Spinal cord (tissue), 10 donors: ENCODE measurements around the gene PLXNB3. TPM values are rescaled to one million over a fixed set of nuclear protein-coding genes. Genes with fewer than 3 reads are reported as not detected.

ENCODE experiments used
- DNase-seq, 6 donors: peaks; one replicate each; pipeline versions ENCODE4 v3.0.0 to v3.0.0-alpha.2; 2013 to 2015; ENCODE audit warnings: low spot score in 6 of 6, low read depth in 4 of 6
- H3K27ac ChIP-seq: one replicate; pipeline ENCODE4 v1.5.1; 2013; ENCODE audit warnings: low read depth, low read length, control low read depth
- H3K27me3 ChIP-seq: one replicate; pipeline ENCODE4 v1.6.1; 2013; ENCODE audit warnings: low read length; ENCODE audit not compliant: control insufficient read depth, insufficient read depth
- H3K36me3 ChIP-seq: one replicate; pipeline ENCODE4 v1.6.1; 2013; ENCODE audit warnings: low read length; ENCODE audit not compliant: control insufficient read depth, insufficient read depth
- H3K4me1 ChIP-seq: one replicate; pipeline ENCODE4 v1.6.1; 2013; ENCODE audit warnings: low read length; ENCODE audit not compliant: control insufficient read depth, insufficient read depth
- H3K4me3 ChIP-seq: one replicate; pipeline ENCODE4 v1.5.1; 2013; ENCODE audit warnings: low read depth, low read length, control low read depth
- H3K9me3 ChIP-seq: one replicate; pipeline ENCODE4 v1.6.1; 2013; ENCODE audit warnings: low read length; ENCODE audit not compliant: control insufficient read depth, insufficient read depth
- WGBS: methylation state at CpG from one replicate; pipeline ENCODE4 v1.1.5; 2013; ENCODE audit warnings: missing lambda C conversion rate; ENCODE audit not compliant: insufficient coverage; 5-methylcytosine and 5-hydroxymethylcytosine counted together
- polyA plus RNA-seq, 2 donors: library from polyadenylated mRNA; unstranded; fragments of 120-200 nt; gene quantifications; one replicate each; pipeline ENCODE4 v1.2.1, GENCODE V29; 2013; ENCODE audit not compliant: insufficient read length in 2 of 2
- total RNA-seq, 2 donors: library from RNA; depleted of rRNA in 1 of 2; stranded (reverse); fragments of 120-200 nt in 1 of 2; fragments of >200 nt in 1 of 2; gene quantifications; one replicate each; pipeline versions ENCODE4 v1.2.3 to v1.2.4, GENCODE V29; 2013 to 2014
- donor health status: healthy.

Gene PLXNB3
- total and polyA plus RNA-seq, 4 donors = 14.6 to 136 (median 76.7) TPM

DNA sequence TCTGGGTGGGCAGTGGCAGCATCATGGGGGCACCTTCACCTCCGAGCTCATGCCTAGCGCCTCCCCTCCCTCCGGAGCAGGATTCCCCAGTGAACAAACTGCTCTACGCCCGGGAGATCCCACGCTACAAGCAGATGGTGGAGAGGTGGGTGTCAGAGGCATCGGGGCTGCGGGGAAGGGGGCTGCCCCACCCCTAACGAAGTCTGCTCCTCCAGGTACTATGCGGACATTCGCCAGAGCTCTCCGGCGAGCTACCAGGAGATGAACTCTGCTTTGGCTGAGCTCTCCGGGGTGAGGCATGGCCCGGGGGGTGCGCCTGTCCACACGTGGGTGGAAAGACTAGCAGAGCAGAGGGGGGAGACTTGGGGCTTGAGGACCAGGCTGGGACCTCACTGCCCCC is 14.1 kb downstream of the PLXNB3 start:
- Histone ChIP-seq H3K4me3 (no peak overlapping the region), H3K27ac (no peak overlapping the region), H3K36me3 (peaks cover 67% of the 10 kb centered on the region), H3K27me3 (no peaks in the 10 kb centered on the region), H3K4me1 (peaks cover 34% of the 10 kb centered on the region), H3K9me3 (no peaks in the 10 kb centered on the region)
- WGBS = 80% methylated on average over 11 of the region's 17 CpGs
- DNase-seq = no peak

DNA sequence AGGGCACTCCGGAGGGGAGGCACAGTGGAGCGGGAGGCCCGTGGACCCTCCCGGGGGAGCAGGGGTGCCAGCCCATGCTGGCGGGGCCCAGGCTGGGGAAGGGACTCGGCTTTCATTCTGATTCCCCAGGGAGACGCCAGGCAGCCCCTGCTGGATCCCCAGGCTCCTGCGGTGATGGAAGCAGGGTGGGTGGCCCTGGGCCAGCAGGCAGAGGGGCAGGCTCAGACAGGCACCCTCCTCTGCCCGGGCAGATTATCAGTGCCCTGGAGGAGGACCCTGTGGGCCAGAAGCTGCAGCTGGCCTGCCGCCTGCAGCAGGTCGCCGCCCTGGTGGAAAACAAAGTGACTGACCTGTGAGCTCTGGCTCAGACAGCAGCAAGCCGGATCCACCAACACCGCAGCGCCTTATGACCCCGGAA is 14.6 kb downstream of the PLXNB3 start:
- WGBS = 84% methylated on average over 16 of the region's 16 CpGs
- H3K4me3 ChIP-seq = no peak overlapping the region
- H3K36me3 ChIP-seq = peaks cover 67% of the 10 kb centered on the region
- peaks cover 35% of the 10 kb centered on the region for H3K4me1 ChIP-seq
- DNase-seq = no peak
- no peak overlapping the region for H3K27ac ChIP-seq
- no peaks in the 10 kb centered on the region for H3K9me3 ChIP-seq
- no peaks in the 10 kb centered on the region for H3K27me3 ChIP-seq

DNA sequence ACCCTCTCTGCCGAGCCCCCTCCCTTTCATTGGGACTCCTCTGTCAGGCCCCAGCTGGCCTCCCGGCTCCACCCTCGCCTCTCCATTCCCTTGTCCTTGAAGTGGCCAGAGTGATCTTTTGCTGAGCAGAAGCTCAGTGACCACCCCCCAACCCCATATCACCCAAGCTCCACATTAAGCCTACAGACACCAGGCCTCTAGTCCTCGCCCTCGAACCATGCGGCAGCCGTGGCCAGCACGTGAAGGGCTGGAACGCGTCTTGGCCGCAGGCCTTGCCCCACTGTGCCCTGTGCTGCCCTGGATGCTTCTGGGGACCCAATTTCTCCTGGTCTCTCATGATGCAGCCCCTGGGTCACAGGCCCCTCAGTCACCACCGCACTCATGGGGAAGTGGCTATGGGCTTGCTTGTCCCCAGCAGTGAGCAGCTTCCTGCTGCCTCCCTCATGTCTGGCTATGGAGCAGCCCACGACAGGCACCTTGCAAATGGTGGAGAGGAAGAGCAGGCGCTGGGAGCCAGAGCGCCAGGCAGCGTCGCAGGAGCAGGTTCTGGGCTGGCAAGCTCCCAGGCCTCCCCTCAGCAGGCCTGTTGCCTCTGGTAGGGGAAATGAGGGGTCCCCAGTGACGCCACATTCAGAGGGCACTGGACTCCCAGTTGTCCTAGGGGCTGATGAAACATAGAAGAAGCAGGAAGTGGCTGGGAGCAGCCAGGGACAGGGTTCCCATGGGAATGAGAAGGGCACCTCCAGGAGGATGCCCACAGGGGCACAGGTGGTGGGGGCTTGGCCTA is 16.0 kb downstream of the PLXNB3 start:
- no peak for DNase-seq
- 80% methylated on average over 14 of the region's 18 CpGs for WGBS
- H3K27ac ChIP-seq = no peak overlapping the region
- no peak overlapping the region for H3K4me3 ChIP-seq
- no peaks in the 10 kb centered on the region for H3K27me3 ChIP-seq
- H3K4me1 ChIP-seq = peaks cover 35% of the 10 kb centered on the region
- no peaks in the 10 kb centered on the region for H3K9me3 ChIP-seq
- peaks cover 67% of the 10 kb centered on the region for H3K36me3 ChIP-seq

GRCh38 chrX:153780678-153781427 is 16.8 kb downstream of the PLXNB3 start, which contains the start of gene SRPK3:
SRPK3 (plus strand) TSS chrX:153781041; CDS start chrX:153781087, 46 bp downstream.
- Histone ChIP-seq H3K4me3 (no peak within 1 kb of the TSS), H3K4me1 (peaks cover 35% of the 10 kb centered on the region), H3K9me3 (no peaks in the 10 kb centered on the region), H3K36me3 (peaks cover 67% of the 10 kb centered on the region), H3K27me3 (no peaks in the 10 kb centered on the region), H3K27ac (no peak within 1 kb of the TSS)
- WGBS = 48% methylated on average over 46 of the region's 52 CpGs
- peak in 2 of 6 donors; percentile 27 to 28 for DNase-seq

- WGBS = 74% methylated on average over 24 of the region's 24 CpGs
- DNase-seq = no peak
- Histone ChIP-seq H3K4me1 (peaks cover 36% of the 10 kb centered on the region), H3K27ac (no peak overlapping the region), H3K4me3 (no peak overlapping the region), H3K27me3 (no peaks in the 10 kb centered on the region), H3K36me3 (peaks cover 73% of the 10 kb centered on the region), H3K9me3 (no peaks in the 10 kb centered on the region)
Measured at GRCh38 chrX:153781428-153782047, 17.5 kb downstream of the PLXNB3 start.

GRCh38 chrX:153782313-153782712 is 18.3 kb downstream of the PLXNB3 start:
- DNase-seq = peak in 2 of 6 donors; percentile 54 to 56
- peaks cover 43% of the 10 kb centered on the region for H3K4me1 ChIP-seq
- no peaks in the 10 kb centered on the region for H3K27me3 ChIP-seq
- H3K9me3 ChIP-seq = no peaks in the 10 kb centered on the region
- H3K27ac ChIP-seq = no peak overlapping the region
- H3K36me3 ChIP-seq = peaks cover 73% of the 10 kb centered on the region
- 53% methylated on average over 11 of the region's 11 CpGs for WGBS
- H3K4me3 ChIP-seq = no peak overlapping the region

DNA sequence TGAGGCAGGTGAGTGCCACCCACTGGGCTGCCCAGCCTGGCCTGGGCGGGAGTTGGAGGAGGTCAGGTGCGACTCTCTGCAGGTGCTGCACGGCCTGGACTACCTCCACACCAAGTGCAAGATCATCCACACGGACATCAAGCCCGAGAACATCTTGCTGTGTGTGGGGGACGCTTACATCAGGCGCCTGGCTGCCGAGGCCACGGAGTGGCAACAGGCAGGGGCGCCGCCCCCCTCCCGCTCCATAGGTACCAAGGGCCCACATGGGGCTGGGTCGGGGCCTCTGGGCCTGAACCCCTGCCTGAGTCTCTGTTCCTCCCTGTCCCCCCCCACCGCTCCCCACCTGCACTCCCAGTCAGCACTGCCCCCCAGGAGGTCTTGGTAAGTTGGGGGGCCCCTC is 18.8 kb downstream of the PLXNB3 start:
- Histone ChIP-seq H3K9me3 (no peaks in the 10 kb centered on the region), H3K4me3 (no peak overlapping the region), H3K27ac (no peak overlapping the region), H3K36me3 (peaks cover 73% of the 10 kb centered on the region), H3K27me3 (no peaks in the 10 kb centered on the region), H3K4me1 (peaks cover 43% of the 10 kb centered on the region)
- 88% methylated on average over 13 of the region's 14 CpGs for WGBS
- DNase-seq = no peak

DNA sequence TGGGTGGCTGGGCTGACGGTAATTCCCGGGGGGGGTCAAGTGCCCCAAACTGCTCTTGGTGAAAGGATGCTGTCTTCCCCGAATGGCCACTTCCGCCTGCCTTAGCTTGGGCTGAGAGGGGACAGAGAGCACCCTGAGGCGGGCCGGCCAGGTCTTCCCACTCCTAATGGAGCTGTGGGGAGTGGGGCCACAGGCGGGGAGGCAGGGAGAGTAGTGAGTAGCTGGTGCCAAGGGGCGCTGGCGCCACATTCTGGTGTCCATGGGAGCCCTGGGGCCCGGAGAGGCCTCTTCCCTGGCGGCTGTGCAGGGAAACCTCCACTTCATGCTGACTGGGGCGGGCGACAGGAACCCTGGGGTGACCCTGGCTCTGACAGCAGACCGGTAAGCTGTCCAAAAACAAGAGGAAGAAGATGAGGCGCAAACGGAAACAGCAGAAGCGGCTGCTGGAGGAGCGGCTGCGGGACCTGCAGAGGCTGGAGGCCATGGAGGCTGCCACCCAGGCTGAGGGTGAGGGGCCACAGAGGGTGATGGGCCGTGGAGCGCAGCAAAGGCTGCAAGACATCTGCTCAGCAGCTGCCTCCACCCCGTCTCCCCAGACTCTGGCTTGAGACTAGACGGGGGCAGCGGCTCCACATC is 19.4 kb downstream of the PLXNB3 start:
- WGBS = 72% methylated on average over 22 of the region's 24 CpGs
- H3K27ac ChIP-seq = no peak overlapping the region

GRCh38 chrX:153784325-153784967 is 20.4 kb downstream of the PLXNB3 start:
- Histone ChIP-seq H3K27ac (no peak overlapping the region), H3K4me3 (no peak overlapping the region), H3K27me3 (no peaks in the 10 kb centered on the region), H3K36me3 (peaks cover 77% of the 10 kb centered on the region), H3K4me1 (peaks cover 47% of the 10 kb centered on the region), H3K9me3 (no peaks in the 10 kb centered on the region)
- DNase-seq = no peak
- WGBS = 91% methylated on average over 21 of the region's 27 CpGs

More for the DNA sequence above, 19.4 kb downstream of the PLXNB3 start:
- Histone ChIP-seq H3K4me1 (peaks cover 46% of the 10 kb centered on the region), H3K27me3 (no peaks in the 10 kb centered on the region), H3K4me3 (no peak overlapping the region), H3K9me3 (no peaks in the 10 kb centered on the region), H3K36me3 (peaks cover 73% of the 10 kb centered on the region)
- DNase-seq = no peak
